ENCODE results near the gene NIN.

The NIN gene

GRCh38 chr14:50759800-50760543 lies 71.0 kb downstream of the NIN start:
- DNase-seq: no peak

GRCh38 chr14:50758945-50759344 lies 72.0 kb downstream of the NIN start:
- no peak for DNase-seq

- DNase-seq: no peak
Measured at GRCh38 chr14:50758305-50758704, 72.7 kb downstream of the NIN start.

- DNase-seq: no peak
Measured at GRCh38 chr14:50757702-50758101, 73.3 kb downstream of the NIN start.

- DNase-seq: no peak
Measured at GRCh38 chr14:50756300-50756699, 74.7 kb downstream of the NIN start.

GRCh38 chr14:50750323-50750722 lies 80.6 kb downstream of the NIN start:
- DNase-seq: no peak

- no peak for DNase-seq
Measured at GRCh38 chr14:50745401-50746058, 85.4 kb downstream of the NIN start.

GRCh38 chr14:50744231-50744630 lies 86.7 kb downstream of the NIN start:
- no peak for DNase-seq

GRCh38 chr14:50741567-50741966 lies 89.4 kb downstream of the NIN start:
- DNase-seq: no peak

- DNase-seq: no peak
Measured at GRCh38 chr14:50740856-50741255, 90.1 kb downstream of the NIN start.

- DNase-seq: no peak
Measured at GRCh38 chr14:50739186-50739585, 91.8 kb downstream of the NIN start.

- peak; percentile 57 for DNase-seq
Measured at GRCh38 chr14:50736932-50737419, 94.0 kb downstream of the NIN start.

- no peak for DNase-seq
Measured at GRCh38 chr14:50734950-50735695, 95.8 kb downstream of the NIN start.

- no peak for DNase-seq
Measured at GRCh38 chr14:50733494-50733893, 97.5 kb downstream of the NIN start.

- no peak for DNase-seq
Measured at GRCh38 chr14:50728836-50729235, 102.1 kb downstream of the NIN start.

GRCh38 chr14:50726372-50727107 lies 104.4 kb downstream of the NIN start:
- peak; percentile 19 for DNase-seq

- no peak for DNase-seq
Measured at GRCh38 chr14:50725761-50726160, 105.2 kb downstream of the NIN start.

- DNase-seq: no peak
Measured at GRCh38 chr14:50719911-50720759, 110.8 kb downstream of the NIN start.

- no peak for DNase-seq
Measured at GRCh38 chr14:50718949-50719348, 112.0 kb downstream of the NIN start.

GRCh38 chr14:50717811-50718210 lies 113.2 kb downstream of the NIN start:
- DNase-seq: no peak

GRCh38 chr14:50714450-50715073 lies 116.4 kb downstream of the NIN start:
- DNase-seq: no peak

- DNase-seq: no peak
Measured at GRCh38 chr14:50711043-50711442, 119.9 kb downstream of the NIN start.

All from stimulated activated CD4-positive, alpha-beta T cell treated with anti-CD3 and anti-CD28 coated beads, Interleukin-15, amount 100 ng/mL, for 24 hours (primary cell).